ENCODE data around the gene CACNA1B. TPM values are rescaled to one million over a fixed set of nuclear protein-coding genes. Genes with fewer than 3 reads are reported as not detected.

The CACNA1B gene
- polyA plus RNA-seq, 4 donors = under 0.01 to 0.91 (median 0.18) TPM; not detected in 1

GRCh38 chr9:137905740-137906139 is 28.2 kb downstream of the CACNA1B start:
- FAIRE-seq (no peak), DNase-seq (no peak)
- Histone ChIP-seq H3K27ac (ENCODE audit: low read depth in 1 of 3, low read length in 2 of 3) (no peak overlapping the region), H3K4me3 (ENCODE audit: low read depth in 1 of 3, low read length in 3 of 3) (no peak overlapping the region), H3K36me3 (ENCODE audit: control insufficient read depth in 3 of 3, insufficient read depth in 2 of 3, low read depth in 1 of 3, low read length in 3 of 3) (no peaks in the 10 kb centered on the region), H3K9me3 (ENCODE audit: control insufficient read depth in 2 of 2, insufficient read depth in 1 of 2, low read depth in 1 of 2, low read length in 1 of 2) (peaks cover 0 to 3% of the 10 kb centered on the region in 2 donors), H3K4me1 (ENCODE audit: control insufficient read depth in 3 of 3, insufficient read depth in 2 of 3, low read depth in 1 of 3, low read length in 2 of 3) (no peaks in the 10 kb centered on the region), H3K27me3 (ENCODE audit: control insufficient read depth in 3 of 3, insufficient read depth in 3 of 3, low read length in 3 of 3) (no peaks in the 10 kb centered on the region)
- WGBS, 3 donors = 58 to 74% (median 69%) methylated on average over 5 of the region's 5 CpGs

GRCh38 chr9:137907776-137908175 is 30.2 kb downstream of the CACNA1B start:
- Histone ChIP-seq H3K4me1 (ENCODE audit: control insufficient read depth in 3 of 3, insufficient read depth in 2 of 3, low read depth in 1 of 3, low read length in 2 of 3) (no peaks in the 10 kb centered on the region), H3K9me3 (ENCODE audit: control insufficient read depth in 2 of 2, insufficient read depth in 1 of 2, low read depth in 1 of 2, low read length in 1 of 2) (no peaks in the 10 kb centered on the region), H3K36me3 (ENCODE audit: control insufficient read depth in 3 of 3, insufficient read depth in 2 of 3, low read depth in 1 of 3, low read length in 3 of 3) (no peaks in the 10 kb centered on the region), H3K27ac (ENCODE audit: low read depth in 1 of 3, low read length in 2 of 3) (no peak overlapping the region), H3K27me3 (ENCODE audit: control insufficient read depth in 3 of 3, insufficient read depth in 3 of 3, low read length in 3 of 3) (no peaks in the 10 kb centered on the region), H3K4me3 (ENCODE audit: low read depth in 1 of 3, low read length in 3 of 3) (no peak overlapping the region)
- DNase-seq (no peak), FAIRE-seq (no peak)
- 72 to 76% (median 72%) methylated on average over 10 of the region's 10 CpGs for WGBS, 3 donors

GRCh38 chr9:137912671-137913070 is 35.1 kb downstream of the CACNA1B start:
- Histone ChIP-seq H3K4me1 (ENCODE audit: control insufficient read depth in 3 of 3, insufficient read depth in 2 of 3, low read depth in 1 of 3, low read length in 2 of 3) (no peaks in the 10 kb centered on the region), H3K4me3 (ENCODE audit: low read depth in 1 of 3, low read length in 3 of 3) (no peak overlapping the region), H3K36me3 (ENCODE audit: control insufficient read depth in 3 of 3, insufficient read depth in 2 of 3, low read depth in 1 of 3, low read length in 3 of 3) (no peaks in the 10 kb centered on the region), H3K27me3 (ENCODE audit: control insufficient read depth in 3 of 3, insufficient read depth in 3 of 3, low read length in 3 of 3) (no peaks in the 10 kb centered on the region), H3K27ac (ENCODE audit: low read depth in 1 of 3, low read length in 2 of 3) (no peak overlapping the region), H3K9me3 (ENCODE audit: control insufficient read depth in 2 of 2, insufficient read depth in 1 of 2, low read depth in 1 of 2, low read length in 1 of 2) (no peaks in the 10 kb centered on the region)
- DNase-seq = no peak
- WGBS, 3 donors = 61 to 74% (median 65%) methylated on average over 3 of the region's 3 CpGs
- no peak for FAIRE-seq

GRCh38 chr9:137913132-137913531 is 35.5 kb downstream of the CACNA1B start:
- Histone ChIP-seq H3K36me3 (ENCODE audit: control insufficient read depth in 3 of 3, insufficient read depth in 2 of 3, low read depth in 1 of 3, low read length in 3 of 3) (no peaks in the 10 kb centered on the region), H3K27me3 (ENCODE audit: control insufficient read depth in 3 of 3, insufficient read depth in 3 of 3, low read length in 3 of 3) (no peaks in the 10 kb centered on the region), H3K9me3 (ENCODE audit: control insufficient read depth in 2 of 2, insufficient read depth in 1 of 2, low read depth in 1 of 2, low read length in 1 of 2) (no peaks in the 10 kb centered on the region), H3K4me3 (ENCODE audit: low read depth in 1 of 3, low read length in 3 of 3) (no peak overlapping the region), H3K4me1 (ENCODE audit: control insufficient read depth in 3 of 3, insufficient read depth in 2 of 3, low read depth in 1 of 3, low read length in 2 of 3) (no peaks in the 10 kb centered on the region), H3K27ac (ENCODE audit: low read depth in 1 of 3, low read length in 2 of 3) (no peak overlapping the region)
- FAIRE-seq (no peak), DNase-seq (no peak)
- 89 to 90% (median 89%) methylated on average over 7 of the region's 7 CpGs for WGBS, 3 donors

GRCh38 chr9:137913771-137914767 is 36.5 kb downstream of the CACNA1B start:
- Histone ChIP-seq H3K4me1 (ENCODE audit: control insufficient read depth in 3 of 3, insufficient read depth in 2 of 3, low read depth in 1 of 3, low read length in 2 of 3) (no peaks in the 10 kb centered on the region), H3K9me3 (ENCODE audit: control insufficient read depth in 2 of 2, insufficient read depth in 1 of 2, low read depth in 1 of 2, low read length in 1 of 2) (no peaks in the 10 kb centered on the region), H3K36me3 (ENCODE audit: control insufficient read depth in 3 of 3, insufficient read depth in 2 of 3, low read depth in 1 of 3, low read length in 3 of 3) (no peaks in the 10 kb centered on the region), H3K27me3 (ENCODE audit: control insufficient read depth in 3 of 3, insufficient read depth in 3 of 3, low read length in 3 of 3) (no peaks in the 10 kb centered on the region), H3K27ac (ENCODE audit: low read depth in 1 of 3, low read length in 2 of 3) (no peak overlapping the region), H3K4me3 (ENCODE audit: low read depth in 1 of 3, low read length in 3 of 3) (no peak overlapping the region)
- 39 to 62% (median 40%) methylated on average over 5 of the region's 5 CpGs for WGBS, 3 donors
- DNase-seq (no peak), FAIRE-seq (no peak)

- H3K4me1 ChIP-seq (ENCODE audit: control insufficient read depth in 3 of 3, insufficient read depth in 2 of 3, low read depth in 1 of 3, low read length in 2 of 3) = no peaks in the 10 kb centered on the region
- H3K36me3 ChIP-seq (ENCODE audit: control insufficient read depth in 3 of 3, insufficient read depth in 2 of 3, low read depth in 1 of 3, low read length in 3 of 3) = no peaks in the 10 kb centered on the region
- H3K9me3 ChIP-seq (ENCODE audit: control insufficient read depth in 2 of 2, insufficient read depth in 1 of 2, low read depth in 1 of 2, low read length in 1 of 2) = no peaks in the 10 kb centered on the region
- FAIRE-seq = no peak
- DNase-seq = no peak
- no peak overlapping the region for H3K27ac ChIP-seq (ENCODE audit: low read depth in 1 of 3, low read length in 2 of 3)
- 74 to 80% (median 80%) methylated on average over 11 of the region's 11 CpGs for WGBS, 3 donors
- no peak overlapping the region for H3K4me3 ChIP-seq (ENCODE audit: low read depth in 1 of 3, low read length in 3 of 3)
- H3K27me3 ChIP-seq (ENCODE audit: control insufficient read depth in 3 of 3, insufficient read depth in 3 of 3, low read length in 3 of 3) = no peaks in the 10 kb centered on the region
These were observed 39.0 kb downstream of the CACNA1B start for GRCh38 chr9:137916540-137916939.

GRCh38 chr9:137917116-137917515 is 39.5 kb downstream of the CACNA1B start:
- no peaks in the 10 kb centered on the region for H3K9me3 ChIP-seq (ENCODE audit: control insufficient read depth in 2 of 2, insufficient read depth in 1 of 2, low read depth in 1 of 2, low read length in 1 of 2)
- no peak overlapping the region for H3K27ac ChIP-seq (ENCODE audit: low read depth in 1 of 3, low read length in 2 of 3)
- no peaks in the 10 kb centered on the region for H3K27me3 ChIP-seq (ENCODE audit: control insufficient read depth in 3 of 3, insufficient read depth in 3 of 3, low read length in 3 of 3)
- H3K4me1 ChIP-seq (ENCODE audit: control insufficient read depth in 3 of 3, insufficient read depth in 2 of 3, low read depth in 1 of 3, low read length in 2 of 3) = no peaks in the 10 kb centered on the region
- no peak overlapping the region for H3K4me3 ChIP-seq (ENCODE audit: low read depth in 1 of 3, low read length in 3 of 3)
- no peaks in the 10 kb centered on the region for H3K36me3 ChIP-seq (ENCODE audit: control insufficient read depth in 3 of 3, insufficient read depth in 2 of 3, low read depth in 1 of 3, low read length in 3 of 3)
- DNase-seq (no peak), FAIRE-seq (no peak)
- WGBS, 3 donors = 85 to 93% (median 90%) methylated on average over 6 to 8 of the region's 8 CpGs

GRCh38 chr9:137917795-137918194 is 40.2 kb downstream of the CACNA1B start:
- DNase-seq (no peak), FAIRE-seq (no peak)
- WGBS, 3 donors = 82 to 85% (median 83%) methylated on average over 13 of the region's 13 CpGs
- Histone ChIP-seq H3K36me3 (ENCODE audit: control insufficient read depth in 3 of 3, insufficient read depth in 2 of 3, low read depth in 1 of 3, low read length in 3 of 3) (no peaks in the 10 kb centered on the region), H3K27me3 (ENCODE audit: control insufficient read depth in 3 of 3, insufficient read depth in 3 of 3, low read length in 3 of 3) (no peaks in the 10 kb centered on the region), H3K4me3 (ENCODE audit: low read depth in 1 of 3, low read length in 3 of 3) (no peak overlapping the region), H3K9me3 (ENCODE audit: control insufficient read depth in 2 of 2, insufficient read depth in 1 of 2, low read depth in 1 of 2, low read length in 1 of 2) (peaks cover 0 to under 1% of the 10 kb centered on the region in 2 donors), H3K4me1 (ENCODE audit: control insufficient read depth in 3 of 3, insufficient read depth in 2 of 3, low read depth in 1 of 3, low read length in 2 of 3) (no peaks in the 10 kb centered on the region), H3K27ac (ENCODE audit: low read depth in 1 of 3, low read length in 2 of 3) (no peak overlapping the region)
